Regular cardiac myocyte (primary cell): ENCODE data around the gene AMBP. TPM values are rescaled to one million over a fixed set of nuclear protein-coding genes. Genes with fewer than 3 reads are reported as not detected.

Experiments
- total RNA-seq: library from RNA; depleted of rRNA; stranded (reverse); fragments of >200 nt; gene quantifications from 2 replicates; pipeline ENCODE4 v1.2.3, GENCODE V29; 2014

Gene AMBP
- not detected in 2 replicates for total RNA-seq

GRCh38 chr9:114078021-114078780 lies at the start of gene AMBP:
AMBP (minus strand) TSS chr9:114078300; CDS start chr9:114078209, 91 bp downstream.

GRCh38 chr9:114098936-114099668 lies 21.0 kb upstream of the AMBP start, which contains the start of gene KIF12:
KIF12 (minus strand) TSS chr9:114099292; CDS start chr9:114099276, 16 bp downstream.

Other genes with a start within 250 kb of the AMBP start
- gene ZNF618, start 202.0 kb downstream of the AMBP start, total RNA-seq = 7.3 and 9.2 TPM in 2 replicates
- gene KIF12, start 21.0 kb upstream of the AMBP start, total RNA-seq = under 0.01 and 0.38 TPM in 2 replicates
- gene COL27A1, start 77.2 kb upstream of the AMBP start, total RNA-seq = 5.2 and 9.9 TPM in 2 replicates
- not detected in 2 replicates for gene ORM1, start 244.8 kb upstream of the AMBP start, total RNA-seq